HG03460 (cell line): ENCODE results near the gene CCDC50.
A peak's percentile ranks its signal among the peaks of the same experiment; 100 is the strongest.

ENCODE experiments used
- ATAC-seq: cut with Tn5 transposase; IDR thresholded peaks from one replicate; pipeline ENCODE4 v1.9.1; 2021; ENCODE audit not compliant: unreplicated experiment

CCDC50 gene

DNA sequence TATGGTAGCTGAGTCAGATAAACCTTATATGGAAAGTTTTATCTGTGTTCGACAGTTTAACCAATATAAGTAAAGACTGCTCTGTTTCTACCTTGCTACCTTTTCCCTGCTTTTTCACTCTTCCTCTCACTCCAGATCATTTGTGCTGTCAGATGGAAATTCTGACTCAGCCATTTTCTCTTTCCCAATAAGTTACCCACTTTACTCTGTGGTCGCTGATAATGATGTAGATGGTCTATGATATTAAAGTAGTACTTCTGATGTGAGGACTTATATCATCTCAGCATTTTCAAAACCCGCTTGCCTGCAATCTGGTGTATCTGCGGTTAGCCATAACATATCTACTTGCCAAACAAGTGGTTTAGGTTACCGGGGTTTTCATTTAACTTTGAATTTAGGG, 16.1 kb downstream of the CCDC50 start:
- no peak for ATAC-seq

DNA sequence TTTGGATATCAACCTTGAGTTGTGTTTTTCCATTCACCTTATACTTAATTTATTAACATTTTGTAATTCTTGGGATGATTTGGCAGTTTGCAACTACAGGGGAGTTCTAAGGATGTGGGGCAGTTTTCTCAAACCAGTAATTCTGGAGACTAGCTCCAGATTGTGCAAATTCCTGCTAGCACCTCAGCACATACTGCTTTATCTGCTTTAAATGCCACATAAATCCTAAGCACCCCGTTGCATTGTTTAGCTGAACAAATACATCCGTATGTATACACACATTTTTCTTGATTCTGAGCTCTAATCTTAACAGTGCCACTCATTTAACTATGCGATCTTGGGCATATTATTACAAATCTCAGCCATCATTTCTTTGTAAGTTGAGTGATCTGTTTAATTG, 18.0 kb downstream of the CCDC50 start:
- no peak for ATAC-seq

DNA sequence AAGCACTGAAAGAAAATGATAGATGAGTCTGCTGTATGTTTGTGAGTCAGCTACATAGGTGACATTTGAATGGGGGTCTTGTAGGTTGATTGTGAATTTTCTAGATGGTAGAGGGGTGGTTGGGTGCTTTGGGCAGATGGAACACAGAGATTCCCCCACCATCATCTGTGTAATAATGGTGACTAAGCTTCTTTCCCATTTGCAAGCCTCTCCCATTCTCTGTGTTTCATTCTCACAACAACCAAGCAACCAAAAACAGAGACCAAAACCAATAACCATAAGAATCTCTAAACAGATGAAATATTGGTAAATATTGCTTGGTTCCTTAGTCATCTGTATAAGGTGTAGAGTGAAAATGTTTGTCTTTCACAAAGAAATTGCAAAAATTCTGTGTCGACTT, 18.9 kb downstream of the CCDC50 start:
- peak; percentile 37 for ATAC-seq

DNA sequence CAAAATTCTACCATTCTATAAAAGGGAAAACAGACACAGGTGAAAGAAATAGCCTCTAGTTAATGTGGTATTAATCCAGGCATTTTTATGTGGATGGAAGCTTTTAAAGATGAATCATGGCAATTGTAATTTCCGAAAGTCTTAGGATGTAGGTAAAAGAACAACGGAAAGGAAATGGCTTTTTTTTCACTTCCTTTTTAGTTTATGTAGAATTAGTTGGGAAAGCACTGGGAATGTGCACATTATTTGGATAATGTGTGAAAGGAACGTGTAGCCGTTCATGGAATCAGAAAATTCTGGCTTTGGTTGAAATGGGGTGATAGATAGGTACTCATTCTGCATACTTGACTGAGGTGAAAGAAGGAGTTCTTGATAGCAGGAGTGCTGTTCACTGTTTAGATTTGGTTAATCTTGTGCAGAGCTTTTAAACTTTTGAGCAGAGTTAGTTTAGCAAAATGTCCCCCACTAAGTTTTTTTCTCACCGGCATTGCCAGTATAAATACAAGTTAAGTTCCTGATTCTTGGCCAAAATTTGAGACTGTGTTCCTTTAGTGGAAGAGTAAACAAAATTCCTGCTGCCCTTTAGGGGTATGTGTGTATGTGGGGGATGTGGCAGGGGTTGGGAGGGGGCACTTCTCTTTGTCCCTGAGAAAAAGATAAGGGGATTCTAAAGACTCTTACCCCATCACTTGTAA, 21.3 kb downstream of the CCDC50 start:
- ATAC-seq: no peak

DNA sequence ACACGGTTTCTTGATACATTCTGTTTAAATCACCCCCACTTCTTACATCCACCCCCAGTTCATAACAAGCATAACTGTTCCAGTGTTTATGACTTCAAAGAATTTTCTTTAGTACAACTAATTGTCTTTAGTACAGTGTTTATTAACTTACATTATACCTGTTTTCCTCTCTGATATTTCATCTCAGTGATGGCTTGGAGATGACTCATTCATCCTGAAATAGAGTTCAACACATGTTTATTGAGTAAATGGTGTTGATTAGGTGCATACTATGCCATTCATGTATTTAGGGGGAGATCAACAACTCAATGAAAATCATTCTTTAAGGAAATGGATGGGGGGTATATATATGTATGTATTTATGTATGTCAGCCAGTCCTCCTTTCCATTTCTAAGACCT, 22.8 kb downstream of the CCDC50 start:
- ATAC-seq: no peak

DNA sequence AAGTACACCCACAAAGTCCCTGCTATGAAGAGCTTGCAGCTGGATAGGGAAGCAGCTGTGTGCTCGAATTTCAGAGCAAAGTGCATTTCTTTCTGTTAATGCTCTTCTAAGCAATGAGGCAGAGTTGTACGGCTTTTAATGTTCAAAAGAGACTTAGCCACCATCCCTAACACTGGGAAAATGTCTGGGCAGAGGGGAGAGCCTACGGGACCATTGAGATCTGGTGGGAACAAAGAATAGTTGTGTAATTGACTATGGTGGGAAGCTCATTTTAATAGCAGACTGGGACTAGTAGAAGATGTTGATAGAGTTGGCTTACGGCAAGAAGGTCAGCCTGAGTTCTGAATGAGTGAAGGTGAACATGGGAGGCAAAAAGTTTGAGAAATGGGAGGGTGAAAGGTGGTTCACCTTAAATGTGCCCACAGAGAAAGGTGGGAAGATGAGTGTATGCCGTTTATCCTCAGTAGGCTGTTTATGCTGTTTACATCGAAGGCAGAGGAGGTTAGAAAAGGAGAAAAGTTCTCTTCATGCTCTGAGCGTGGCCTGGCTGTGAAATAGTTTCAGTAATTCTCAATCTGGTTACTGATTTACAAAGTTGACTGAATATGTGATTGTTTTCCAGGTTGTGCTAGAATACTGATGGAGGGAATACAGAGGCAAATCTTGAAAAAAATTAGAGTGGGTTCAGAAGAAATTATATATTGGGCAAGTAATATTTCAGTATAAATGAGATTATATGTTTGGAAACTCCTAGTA, 24.0 kb downstream of the CCDC50 start:
- peak; percentile 43 for ATAC-seq

DNA sequence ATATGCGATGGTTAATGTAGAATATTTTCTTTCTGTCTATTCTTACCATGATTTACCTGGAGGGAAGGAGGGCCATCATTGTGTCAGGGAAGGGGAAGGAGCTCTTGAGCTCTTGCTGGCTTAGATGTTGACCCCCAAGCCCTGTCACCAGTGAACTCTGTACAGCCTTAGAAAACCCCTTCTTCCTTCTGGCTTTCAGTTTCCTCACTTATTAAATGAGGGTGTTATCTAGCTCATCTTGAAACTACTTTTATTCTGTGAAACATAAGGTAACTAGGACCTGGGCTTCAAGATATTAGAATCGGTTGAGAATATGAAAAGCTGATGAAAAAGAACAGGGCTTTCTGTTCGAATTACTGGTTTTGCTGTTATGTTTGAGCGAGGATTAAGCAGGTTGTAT, 26.2 kb downstream of the CCDC50 start:
- peak; percentile 70 for ATAC-seq

DNA sequence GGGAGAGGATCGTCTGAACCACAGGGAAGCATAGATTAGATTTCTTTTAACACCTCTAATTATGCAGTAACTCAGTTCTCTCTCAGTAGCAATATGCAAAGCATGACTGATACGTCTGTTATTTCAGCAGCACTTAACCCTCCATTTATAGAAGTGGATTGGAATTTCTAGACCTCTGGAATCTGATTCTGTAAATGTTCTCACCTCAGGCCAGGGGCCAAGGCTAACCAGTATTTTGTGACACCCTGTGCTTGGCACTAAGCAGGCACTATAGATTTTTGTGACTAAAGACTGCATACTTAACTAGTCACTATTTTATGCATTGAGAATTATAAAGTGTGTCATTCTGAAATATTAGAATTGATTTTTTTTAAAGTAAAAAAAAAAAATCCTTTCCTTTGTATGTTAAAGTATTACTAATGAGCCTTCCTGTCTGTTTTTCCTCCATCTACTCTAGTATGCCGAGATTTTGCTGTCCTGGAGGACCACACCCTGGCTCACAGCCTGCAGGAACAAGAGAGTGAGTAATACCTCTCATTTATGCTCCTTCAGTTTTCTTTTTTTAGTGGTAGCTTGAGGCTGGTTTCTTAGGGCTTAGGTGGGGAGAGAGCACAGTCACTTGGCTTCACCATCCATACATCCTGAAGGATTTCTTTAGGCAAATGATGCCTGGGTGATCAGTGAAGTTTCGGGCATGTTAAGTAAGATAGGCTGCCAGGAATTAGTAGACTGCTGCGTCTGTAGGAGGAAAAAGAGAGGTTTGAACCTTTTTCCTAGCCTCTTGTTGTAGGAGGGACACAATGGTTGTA, 27.6 kb downstream of the CCDC50 start:
- no peak for ATAC-seq

DNA sequence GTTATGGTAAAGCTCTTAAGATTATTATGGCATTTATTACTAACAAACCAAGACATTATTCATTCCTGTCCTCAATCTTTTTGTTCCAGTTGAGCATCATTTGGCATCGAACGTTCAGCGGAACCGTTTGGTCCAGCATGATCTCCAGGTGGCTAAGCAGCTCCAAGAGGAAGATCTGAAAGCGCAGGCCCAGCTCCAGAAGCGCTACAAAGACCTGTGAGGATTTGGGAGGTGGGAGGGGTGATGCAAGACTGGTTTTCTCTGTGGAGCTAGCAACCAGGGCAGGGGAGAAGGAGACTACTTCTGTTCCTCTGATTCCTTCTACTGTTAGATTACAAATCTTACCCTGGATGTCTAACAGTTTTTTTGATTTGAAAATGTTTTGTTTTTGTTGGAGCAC, 28.7 kb downstream of the CCDC50 start:
- ATAC-seq: no peak

DNA sequence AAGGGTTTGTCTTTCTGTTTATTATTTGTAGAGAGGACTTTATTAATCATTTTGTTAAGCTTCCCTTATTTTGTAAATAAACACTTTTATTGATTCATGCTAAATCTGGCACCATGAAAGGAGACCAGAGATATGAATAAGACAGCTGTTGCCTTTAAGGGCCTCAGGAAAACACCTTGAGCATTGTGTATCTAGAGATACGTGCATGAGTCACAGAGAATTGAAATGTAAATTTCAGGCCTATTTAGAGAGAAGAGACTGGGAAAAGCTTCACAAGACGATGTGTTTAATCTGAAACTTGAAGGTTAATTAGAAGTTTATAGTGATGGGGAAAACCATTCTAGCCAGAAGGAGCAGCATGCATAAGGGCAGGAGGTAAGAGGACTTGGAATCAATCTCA, 29.7 kb downstream of the CCDC50 start:
- ATAC-seq: no peak

DNA sequence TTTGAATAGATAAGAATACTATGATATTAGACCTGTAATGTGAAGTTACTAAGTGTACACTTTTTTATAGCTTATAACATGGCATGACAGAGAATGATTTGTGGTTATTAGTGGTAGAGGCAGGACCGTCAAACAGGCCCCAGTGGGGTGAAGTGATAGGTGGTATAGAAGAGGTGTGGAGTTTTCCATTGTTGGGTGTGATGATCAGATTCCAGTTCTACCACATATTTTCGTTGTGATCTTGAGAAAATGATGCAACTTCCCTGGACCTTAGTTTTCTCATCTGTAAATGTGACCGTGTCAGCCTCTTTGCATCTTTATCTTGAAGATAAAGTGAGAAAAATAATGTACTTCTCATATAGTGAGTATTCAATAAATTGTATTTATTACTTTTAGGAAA, 31.4 kb downstream of the CCDC50 start:
- no peak for ATAC-seq

DNA sequence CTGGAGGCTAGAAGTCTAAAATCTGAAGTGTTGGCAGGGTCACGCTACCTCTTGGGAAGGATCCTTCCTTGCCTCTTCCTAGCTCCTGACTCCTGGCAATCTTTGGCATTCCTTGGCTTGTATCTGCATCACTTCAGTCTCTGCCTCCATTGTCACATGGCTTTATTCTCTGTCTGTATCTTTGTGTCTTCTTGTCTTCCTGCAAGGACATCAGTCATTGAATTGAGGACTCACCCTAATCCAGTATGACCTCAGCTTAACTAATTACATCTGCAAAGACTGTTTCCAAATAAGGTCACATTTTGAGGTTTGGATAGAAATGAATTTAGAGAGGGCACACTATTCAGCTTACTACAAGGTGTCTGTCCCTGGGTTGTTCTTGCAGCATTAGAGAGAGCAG, 32.3 kb downstream of the CCDC50 start:
- no peak for ATAC-seq

DNA sequence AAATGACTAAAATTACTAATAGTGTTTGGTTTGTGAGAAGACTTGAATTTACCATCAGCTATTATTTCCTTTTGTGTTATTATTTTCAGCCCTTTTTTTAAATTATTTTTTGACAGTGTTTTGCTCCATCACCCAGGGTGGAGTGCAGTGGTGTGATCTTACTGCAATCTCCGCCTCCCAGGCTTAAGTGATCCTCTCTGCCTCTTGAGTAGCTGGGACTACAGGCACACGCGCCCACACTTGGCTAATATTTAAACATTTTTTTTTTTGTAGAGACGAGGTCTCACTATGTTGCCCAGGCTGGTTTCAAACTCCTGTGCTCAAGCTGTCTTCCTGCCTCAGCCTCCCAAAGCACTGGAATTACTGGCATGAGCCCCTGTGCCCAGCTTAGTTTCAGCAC, 32.8 kb downstream of the CCDC50 start:
- no peak for ATAC-seq

DNA sequence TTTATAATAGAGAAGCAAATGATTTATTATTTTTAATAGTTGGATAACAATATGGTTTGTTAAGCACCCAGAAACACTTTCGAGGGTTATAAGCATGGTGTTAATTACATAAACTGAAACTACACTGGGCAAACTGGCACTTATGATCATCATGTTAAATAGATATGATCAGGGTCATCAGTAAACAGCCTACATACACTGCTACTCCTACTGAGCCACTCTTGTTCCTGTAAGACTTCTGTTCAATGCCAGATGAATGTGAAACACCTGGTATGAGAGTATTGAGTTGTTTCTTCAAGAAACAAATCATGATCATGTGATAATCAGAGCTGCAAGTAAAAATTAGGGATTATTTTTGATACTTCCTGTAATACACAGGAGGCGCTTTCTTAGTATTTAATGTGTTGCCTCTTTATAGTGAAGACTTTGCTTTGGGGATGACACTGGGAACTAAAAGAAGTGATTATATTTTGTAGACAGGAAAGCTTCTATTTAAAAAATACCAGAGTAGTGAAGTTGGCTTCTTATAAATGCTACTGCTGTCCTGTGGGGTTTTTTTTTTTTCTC, 33.4 kb downstream of the CCDC50 start:
- no peak for ATAC-seq

DNA sequence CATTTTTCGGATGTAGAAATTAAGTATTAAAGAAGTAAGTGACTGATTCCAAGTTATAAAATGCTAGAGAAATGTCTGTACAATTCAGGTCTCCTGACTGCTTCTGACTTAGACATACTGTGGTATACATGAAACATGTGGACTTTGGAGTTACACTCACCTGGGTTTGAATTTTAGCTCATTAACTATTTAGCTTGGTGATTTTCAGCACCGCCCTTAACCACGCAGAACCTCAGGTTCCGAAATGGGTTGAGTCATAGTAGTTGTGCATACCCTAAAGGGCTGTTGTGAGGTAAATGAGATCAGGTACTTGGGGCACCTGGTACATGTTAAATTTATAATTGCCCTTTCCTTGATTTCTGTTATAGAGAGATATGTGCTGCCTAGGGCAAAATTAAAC, 34.0 kb downstream of the CCDC50 start:
- ATAC-seq: no peak

DNA sequence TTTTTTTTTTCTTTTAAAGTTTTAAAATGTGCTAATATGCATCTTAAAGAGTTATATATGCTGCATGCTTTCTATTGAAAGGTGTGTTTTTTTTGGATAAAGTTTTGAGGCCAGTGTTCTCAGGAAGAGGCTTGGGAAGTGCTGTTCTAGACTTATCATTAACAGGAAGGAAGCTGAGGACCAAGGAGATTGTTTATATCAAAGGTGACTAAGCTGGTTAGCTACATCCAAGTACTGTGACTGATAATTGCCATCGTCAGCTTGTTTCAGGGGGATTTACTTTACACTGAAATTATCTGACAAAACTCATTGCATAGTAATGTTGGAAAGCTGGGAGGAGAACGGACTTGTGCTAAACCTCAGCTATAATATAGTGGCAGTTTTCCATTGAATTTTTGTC, 37.5 kb downstream of the CCDC50 start:
- ATAC-seq: no peak

DNA sequence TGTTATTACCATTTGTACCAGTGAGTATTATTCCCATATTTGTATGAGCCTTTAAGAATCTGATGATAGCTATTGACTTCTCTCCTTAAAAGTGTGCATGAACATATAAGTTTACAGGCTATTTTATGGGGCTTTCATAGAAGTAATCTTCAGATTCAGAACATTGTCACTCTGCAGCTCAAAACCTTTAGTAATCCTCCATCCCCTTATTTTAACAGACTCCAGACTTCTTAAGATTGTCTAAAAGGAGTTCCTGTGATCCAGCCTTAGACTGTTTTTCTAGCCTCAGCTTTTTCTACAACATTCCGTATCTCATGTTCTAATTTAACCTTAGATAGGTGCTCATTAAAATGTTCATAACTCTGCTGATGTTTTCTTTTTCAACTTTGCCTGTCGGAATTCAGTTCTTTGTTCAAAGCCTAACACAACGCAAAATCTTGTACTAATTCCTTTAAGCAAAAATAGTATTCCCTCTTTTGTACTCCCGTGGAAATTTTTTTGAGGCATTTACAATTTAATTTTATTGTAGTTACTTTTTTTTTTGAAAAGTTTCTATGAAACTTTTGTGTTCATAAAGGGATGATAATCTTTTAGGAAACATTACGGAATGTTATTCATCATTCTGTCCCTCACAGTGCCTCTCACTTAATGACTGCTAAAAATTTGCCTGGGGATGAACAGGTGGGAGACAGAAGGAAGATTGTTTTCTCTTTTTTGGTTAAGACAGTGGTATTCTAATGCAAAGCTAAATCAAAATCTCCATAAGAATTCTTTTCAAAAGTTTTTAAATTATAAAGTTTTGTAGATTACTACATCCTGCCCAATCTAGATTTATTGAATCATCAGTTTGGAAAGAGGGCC, 39.8 kb downstream of the CCDC50 start:
- no peak for ATAC-seq

DNA sequence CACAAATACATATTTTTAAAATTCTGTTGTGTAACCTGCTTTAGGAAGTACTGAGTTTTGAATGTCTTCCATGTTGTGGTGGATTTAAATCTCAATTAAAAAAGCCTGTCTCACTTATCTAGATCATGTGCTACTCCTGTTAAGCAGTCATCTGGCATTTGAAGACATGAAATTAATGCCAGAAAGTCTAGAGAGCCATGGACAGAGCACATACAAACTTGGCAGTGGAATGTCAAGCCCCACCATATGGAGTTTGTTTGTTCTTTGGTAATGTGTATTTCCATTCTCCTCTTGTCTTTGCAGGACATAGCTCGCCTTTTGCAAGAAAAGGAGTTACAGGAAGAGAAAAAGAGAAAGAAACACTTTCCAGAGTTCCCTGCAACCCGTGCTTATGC, 40.4 kb downstream of the CCDC50 start:
- no peak for ATAC-seq

DNA sequence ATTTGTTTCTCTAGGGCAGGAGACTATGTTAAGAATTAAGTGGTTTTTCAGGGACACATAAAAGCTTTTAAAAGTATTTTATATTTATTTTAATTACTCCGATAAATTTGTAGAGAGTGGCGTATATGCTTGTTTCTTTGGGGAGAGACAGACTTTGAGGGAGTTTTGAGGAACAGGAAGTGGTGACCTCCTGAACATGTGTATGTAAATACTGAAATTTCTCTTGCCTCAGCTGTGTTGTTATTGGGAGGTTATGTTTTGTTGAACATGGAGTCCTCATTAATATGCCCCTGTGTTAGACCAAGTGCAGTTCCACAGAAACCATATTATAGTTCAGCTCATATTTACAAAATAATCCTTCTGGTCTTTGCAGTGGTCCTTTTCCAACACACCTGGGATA, 42.9 kb downstream of the CCDC50 start:
- no peak for ATAC-seq

DNA sequence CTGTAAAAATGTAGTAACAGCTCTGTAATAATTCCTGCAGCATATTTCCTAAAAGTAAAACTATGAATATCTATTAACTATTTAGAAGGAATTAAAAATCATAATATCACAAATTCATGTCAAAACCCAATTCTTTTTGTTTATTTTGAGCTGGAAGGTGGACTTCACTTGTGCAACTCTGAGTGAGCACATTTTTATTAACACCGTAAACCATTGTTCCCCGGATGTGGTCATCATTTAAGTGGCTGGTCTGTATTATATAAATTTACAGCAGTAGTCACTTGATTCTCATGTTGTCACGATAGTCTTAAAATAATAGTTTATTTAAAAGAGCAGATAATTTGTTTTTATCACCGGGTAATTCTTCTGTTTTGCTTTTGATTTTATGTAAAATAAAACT, 44.1 kb downstream of the CCDC50 start:
- ATAC-seq: no peak
